Lower leg skin (tissue), 3 donors: ENCODE results near the gene JARID2.

ENCODE experiments used
- CTCF ChIP-seq, 3 donors: fragments of 450-650 bp; IDR thresholded peaks; one replicate each; pipeline ENCODE4 v1.5.1; 2016; ENCODE audit warnings: antibody characterized with exemption in 3 of 3, mild to moderate bottlenecking in 3 of 3, moderate library complexity in 2 of 3
- POLR2A ChIP-seq, 2 donors: fragments of 450-650 bp; IDR thresholded peaks; one replicate each; pipeline ENCODE4 v1.6.1; 2016 to 2017; ENCODE audit warnings: antibody characterized with exemption in 2 of 2, mild to moderate bottlenecking in 1 of 2, moderate library complexity in 1 of 2

- no peak for TF ChIP-seq CTCF (IDR thresholded peaks at IDR 0.05)
- no peak for TF ChIP-seq POLR2A (IDR thresholded peaks at IDR 0.05)
Observed at GRCh38 chr6:15250187-15251168, 4.6 kb downstream of the JARID2 start.
